Activated CD8-positive, alpha-beta memory T cell treated with anti-CD3 and anti-CD28 coated beads, Interleukin-2, amount 50 U/mL, for 24 hours (primary cell): ENCODE measurements around the gene C20orf141.

Source experiments
- DNase-seq: peaks from one replicate; pipeline ENCODE4 v3.0.0-alpha.2; 2020; ENCODE audit errors: extremely low read depth

The C20orf141 gene

GRCh38 chr20:2846698-2847097 lies 31.9 kb downstream of the C20orf141 start:
- no peak for DNase-seq

- DNase-seq: no peak
These were observed 33.0 kb downstream of the C20orf141 start for GRCh38 chr20:2847802-2848201.

GRCh38 chr20:2849529-2849928 lies 34.7 kb downstream of the C20orf141 start:
- no peak for DNase-seq

GRCh38 chr20:2851086-2851485 lies 36.3 kb downstream of the C20orf141 start:
- DNase-seq: no peak

GRCh38 chr20:2858591-2858990 lies 43.8 kb downstream of the C20orf141 start:
- DNase-seq: no peak

GRCh38 chr20:2859330-2860121 lies 44.7 kb downstream of the C20orf141 start:
- DNase-seq: no peak

GRCh38 chr20:2864626-2865025 lies 49.8 kb downstream of the C20orf141 start:
- no peak for DNase-seq

- no peak for DNase-seq
These were observed 50.3 kb downstream of the C20orf141 start for GRCh38 chr20:2865101-2865500.
